ENCODE results near the gene KIF7.

DNA sequence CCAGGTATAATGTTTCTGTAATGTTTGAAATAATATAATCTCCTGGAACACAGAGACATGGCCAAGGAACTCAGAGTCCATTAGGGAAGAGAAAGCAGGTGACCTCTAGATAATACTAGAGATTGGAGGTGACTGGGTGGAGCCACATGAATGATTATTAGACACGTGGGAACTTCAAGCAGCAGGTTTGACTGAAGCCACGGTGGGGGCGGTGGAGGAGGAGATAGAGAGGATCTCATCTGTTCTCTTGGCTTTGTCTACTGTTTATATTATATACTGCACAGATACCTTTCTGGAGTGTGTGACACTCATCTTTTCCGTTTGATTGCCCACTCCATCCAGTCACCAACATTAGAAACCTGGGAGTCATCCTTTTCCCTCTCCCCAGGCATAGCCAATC is 33.7 kb downstream of the KIF7 start:
- TF ChIP-seq IRF1 (CRISPR knock-in tag; IDR thresholded peaks at IDR 0.05): no peak
- TF ChIP-seq ELF4 (CRISPR knock-in tag; IDR thresholded peaks at IDR 0.05; ENCODE audit: low read depth): no peak
- no peak for TF ChIP-seq TEAD1 (CRISPR knock-in tag; IDR thresholded peaks at IDR 0.05)
- TF ChIP-seq SP1 (CRISPR knock-in tag; conservative IDR thresholded peaks at IDR 0.05): no peak
- no peak for TF ChIP-seq CBFB (CRISPR knock-in tag; IDR thresholded peaks at IDR 0.05; ENCODE audit: low read depth)
- TF ChIP-seq, protein P1, sequence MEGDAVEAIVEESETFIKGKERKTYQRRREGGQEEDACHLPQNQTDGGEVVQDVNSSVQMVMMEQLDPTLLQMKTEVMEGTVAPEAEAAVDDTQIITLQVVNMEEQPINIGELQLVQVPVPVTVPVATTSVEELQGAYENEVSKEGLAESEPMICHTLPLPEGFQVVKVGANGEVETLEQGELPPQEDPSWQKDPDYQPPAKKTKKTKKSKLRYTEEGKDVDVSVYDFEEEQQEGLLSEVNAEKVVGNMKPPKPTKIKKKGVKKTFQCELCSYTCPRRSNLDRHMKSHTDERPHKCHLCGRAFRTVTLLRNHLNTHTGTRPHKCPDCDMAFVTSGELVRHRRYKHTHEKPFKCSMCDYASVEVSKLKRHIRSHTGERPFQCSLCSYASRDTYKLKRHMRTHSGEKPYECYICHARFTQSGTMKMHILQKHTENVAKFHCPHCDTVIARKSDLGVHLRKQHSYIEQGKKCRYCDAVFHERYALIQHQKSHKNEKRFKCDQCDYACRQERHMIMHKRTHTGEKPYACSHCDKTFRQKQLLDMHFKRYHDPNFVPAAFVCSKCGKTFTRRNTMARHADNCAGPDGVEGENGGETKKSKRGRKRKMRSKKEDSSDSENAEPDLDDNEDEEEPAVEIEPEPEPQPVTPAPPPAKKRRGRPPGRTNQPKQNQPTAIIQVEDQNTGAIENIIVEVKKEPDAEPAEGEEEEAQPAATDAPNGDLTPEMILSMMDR (IDR thresholded peaks at IDR 0.05): no peak
- TF ChIP-seq TCF7 (CRISPR knock-in tag; IDR thresholded peaks at IDR 0.05; ENCODE audit: low read depth): no peak
- TF ChIP-seq USF2 (CRISPR knock-in tag; IDR thresholded peaks at IDR 0.05): no peak
- TF ChIP-seq SMAD4 (CRISPR knock-in tag; IDR thresholded peaks at IDR 0.05): no peak
- TF ChIP-seq, protein P2, sequence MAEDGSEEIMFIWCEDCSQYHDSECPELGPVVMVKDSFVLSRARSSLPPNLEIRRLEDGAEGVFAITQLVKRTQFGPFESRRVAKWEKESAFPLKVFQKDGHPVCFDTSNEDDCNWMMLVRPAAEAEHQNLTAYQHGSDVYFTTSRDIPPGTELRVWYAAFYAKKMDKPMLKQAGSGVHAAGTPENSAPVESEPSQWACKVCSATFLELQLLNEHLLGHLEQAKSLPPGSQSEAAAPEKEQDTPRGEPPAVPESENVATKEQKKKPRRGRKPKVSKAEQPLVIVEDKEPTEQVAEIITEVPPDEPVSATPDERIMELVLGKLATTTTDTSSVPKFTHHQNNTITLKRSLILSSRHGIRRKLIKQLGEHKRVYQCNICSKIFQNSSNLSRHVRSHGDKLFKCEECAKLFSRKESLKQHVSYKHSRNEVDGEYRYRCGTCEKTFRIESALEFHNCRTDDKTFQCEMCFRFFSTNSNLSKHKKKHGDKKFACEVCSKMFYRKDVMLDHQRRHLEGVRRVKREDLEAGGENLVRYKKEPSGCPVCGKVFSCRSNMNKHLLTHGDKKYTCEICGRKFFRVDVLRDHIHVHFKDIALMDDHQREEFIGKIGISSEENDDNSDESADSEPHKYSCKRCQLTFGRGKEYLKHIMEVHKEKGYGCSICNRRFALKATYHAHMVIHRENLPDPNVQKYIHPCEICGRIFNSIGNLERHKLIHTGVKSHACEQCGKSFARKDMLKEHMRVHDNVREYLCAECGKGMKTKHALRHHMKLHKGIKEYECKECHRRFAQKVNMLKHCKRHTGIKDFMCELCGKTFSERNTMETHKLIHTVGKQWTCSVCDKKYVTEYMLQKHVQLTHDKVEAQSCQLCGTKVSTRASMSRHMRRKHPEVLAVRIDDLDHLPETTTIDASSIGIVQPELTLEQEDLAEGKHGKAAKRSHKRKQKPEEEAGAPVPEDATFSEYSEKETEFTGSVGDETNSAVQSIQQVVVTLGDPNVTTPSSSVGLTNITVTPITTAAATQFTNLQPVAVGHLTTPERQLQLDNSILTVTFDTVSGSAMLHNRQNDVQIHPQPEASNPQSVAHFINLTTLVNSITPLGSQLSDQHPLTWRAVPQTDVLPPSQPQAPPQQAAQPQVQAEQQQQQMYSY (CRISPR knock-in tag; IDR thresholded peaks at IDR 0.05): no peak
- no peak for TF ChIP-seq ZNF396 (CRISPR knock-in tag; IDR thresholded peaks at IDR 0.05; ENCODE audit: borderline replicate concordance)

All from WTC11 (cell line).